Stimulated activated CD4-positive, alpha-beta T cell treated with anti-CD3 and anti-CD28 coated beads, Interleukin-4, amount 100 ng/mL, for 1 hour (primary cell): Measurements from ENCODE around the gene EDEM3.

Experiments used
- DNase-seq: peaks from one replicate; pipeline ENCODE4 v3.0.0-alpha.2; 2020

The EDEM3 gene

DNA sequence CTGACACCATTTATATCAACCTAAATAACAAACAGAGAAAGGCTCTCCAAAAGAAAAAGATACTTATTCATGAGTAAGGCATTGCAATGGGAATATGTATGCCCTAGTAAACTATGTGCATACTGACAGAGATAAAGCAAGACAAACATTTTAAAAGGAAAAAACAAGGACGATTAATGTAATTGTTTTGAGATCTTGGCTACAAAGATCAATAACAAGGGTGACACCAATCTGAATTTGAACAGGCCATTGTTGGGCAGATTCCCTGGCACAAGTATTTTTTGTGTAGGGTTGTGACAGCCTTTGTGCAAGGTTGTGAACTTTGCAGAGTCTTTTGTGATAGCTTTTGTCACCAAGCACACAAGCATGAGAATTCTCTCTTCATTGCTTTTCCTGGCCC lies 85.3 kb downstream of the EDEM3 start:
- DNase-seq: no peak

GRCh38 chr1:184665360-184665759 lies 89.3 kb downstream of the EDEM3 start:
- DNase-seq: no peak

DNA sequence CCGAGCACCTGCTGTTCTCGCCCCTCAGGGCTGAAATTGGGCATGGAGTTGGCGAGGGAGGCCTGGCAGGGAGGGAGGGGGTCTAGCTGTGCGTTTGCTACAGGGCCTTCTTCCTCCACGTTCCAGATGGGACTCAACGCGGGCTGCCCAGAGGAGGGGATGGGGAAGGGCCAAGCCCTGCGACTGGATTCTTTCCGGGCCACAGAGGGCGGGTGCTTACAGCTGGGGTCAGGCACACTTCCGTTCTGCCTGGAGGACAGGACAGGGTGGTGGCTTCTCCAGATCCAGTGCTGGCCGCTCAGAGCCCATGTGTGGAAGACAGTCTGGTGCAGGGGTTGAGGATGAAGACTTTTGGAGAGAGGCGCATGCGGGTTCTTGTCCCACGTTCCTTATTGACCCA lies 90.0 kb downstream of the EDEM3 start:
- DNase-seq: no peak

DNA sequence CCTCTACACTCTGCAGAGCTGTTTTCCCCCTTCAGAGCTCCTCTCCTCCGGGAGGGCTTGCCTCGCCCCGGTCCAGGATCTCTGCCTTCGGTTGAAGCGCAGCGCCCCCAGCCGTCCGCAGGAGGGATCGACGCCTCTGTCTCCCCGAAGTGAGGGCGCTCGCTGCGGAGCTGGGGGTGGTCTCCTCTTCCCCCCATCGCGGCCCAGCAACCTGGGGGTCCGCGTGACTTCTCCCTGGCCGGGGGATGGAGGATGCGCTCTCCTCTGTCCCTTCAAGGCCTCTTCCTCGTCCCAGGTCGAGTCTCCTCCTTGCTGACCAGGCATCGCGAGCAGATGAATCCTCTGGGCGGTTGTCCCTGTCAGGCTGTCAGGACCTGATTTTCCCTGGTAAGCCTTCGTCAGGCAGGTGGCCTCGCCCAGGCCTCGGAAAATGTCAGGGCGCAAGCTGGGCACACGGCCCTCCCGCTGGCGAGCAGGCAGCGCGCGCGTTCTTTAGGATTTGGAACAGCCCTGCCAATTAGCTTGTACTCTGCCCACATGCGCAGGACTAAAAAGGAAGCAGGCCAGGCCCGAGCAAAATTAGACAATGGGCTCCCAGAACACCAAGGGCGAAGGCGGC lies 90.5 kb downstream of the EDEM3 start:
- DNase-seq: peak; percentile 6

DNA sequence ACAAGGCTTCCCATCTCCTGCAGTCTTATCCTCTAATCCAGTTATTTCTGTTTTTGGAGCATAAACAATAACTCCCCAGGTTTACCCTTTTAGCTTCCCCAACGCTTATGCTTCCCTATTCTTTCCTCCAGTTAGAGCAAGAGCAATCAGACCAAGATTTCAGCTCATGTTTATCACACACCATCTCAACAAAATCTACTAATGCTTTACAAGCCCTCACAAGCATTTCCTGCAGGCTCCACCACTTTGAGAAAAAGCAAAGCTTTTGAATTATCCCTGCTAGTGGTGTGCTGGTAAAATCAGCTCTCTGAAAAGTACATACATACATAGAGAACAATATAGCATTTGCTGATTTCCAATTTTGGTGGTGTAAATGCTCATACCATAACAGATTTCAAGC lies 92.9 kb downstream of the EDEM3 start:
- no peak for DNase-seq

GRCh38 chr1:184660462-184661191 lies 94.0 kb downstream of the EDEM3 start:
- DNase-seq: no peak

DNA sequence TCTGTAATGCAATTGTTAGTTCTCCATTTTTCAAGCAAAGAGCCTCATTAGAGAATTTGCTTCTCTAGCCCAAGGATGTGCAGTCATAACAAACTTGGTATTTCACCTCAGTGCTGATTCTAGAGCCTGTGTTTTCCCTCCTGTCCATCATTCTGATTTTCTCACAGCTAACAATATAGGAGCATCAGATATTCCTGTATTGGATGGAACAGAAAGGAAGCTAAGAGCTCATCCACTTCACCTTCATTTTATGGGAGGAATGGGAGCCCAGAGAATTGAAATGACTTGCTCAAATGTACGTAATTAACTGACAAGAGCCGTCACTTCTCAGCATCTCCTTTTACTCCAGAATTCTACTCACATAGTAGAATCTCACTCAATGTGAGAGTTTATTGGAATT lies 96.6 kb downstream of the EDEM3 start:
- DNase-seq: no peak

DNA sequence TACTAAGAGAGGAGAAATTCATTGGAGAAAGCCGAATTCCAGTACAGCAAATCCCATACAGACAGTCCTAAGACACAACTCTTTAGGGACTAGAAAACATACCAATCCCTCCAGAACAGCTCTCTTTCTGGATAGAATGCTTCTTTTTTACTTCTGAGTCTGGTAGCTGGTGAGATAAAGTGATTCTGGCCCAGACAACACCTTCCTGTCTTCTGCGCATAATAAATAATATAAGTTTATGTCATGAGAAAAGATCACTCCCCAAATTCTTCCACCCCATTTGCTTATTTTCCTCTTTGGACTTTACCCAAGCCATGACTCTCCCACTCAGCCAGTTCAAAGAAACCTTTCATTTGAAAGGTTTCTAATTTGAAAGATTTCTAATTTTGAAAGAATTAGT lies 98.4 kb downstream of the EDEM3 start:
- DNase-seq: no peak

DNA sequence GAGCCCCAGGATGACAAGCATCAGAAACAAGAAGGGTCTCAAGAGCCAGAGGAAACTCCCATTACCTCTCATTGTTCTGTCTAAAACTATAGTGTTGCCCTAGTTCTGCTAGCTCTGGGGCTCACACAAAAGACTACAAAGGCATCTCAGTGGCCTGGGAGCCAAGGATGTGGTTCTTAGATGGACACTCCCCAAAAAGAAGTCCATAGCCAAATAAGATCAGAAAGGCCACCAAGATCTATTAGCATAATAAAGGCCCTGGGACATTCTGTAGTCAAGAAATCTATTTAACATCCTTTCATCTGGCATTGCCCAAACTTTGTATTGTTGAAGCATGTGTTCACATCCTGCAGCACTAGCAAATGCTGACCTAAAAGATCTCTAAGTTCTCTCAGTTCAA lies 99.5 kb downstream of the EDEM3 start:
- no peak for DNase-seq

- no peak for DNase-seq
Measured at GRCh38 chr1:184650177-184650866, 104.3 kb downstream of the EDEM3 start.

DNA sequence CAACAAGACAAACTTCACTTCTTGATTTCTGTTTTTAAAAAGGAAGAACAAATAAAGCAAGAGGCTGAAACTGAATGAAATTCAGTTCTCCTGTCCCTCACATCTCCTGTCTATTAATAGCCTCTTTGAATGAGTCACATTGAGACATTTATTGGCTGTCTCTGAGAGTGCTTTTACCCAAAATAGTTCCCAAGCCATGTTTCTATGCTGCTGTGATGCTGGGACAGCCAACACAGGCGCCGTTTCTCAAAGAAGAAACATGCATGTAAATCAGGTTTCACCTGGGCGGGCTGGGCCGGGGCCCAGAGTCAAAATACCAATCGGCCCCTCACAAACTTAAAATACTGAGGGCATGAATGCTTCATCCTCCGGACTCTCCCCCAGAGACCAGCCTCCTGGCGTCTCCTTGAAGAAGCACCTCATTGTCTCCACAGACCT lies 105.2 kb downstream of the EDEM3 start:
- no peak for DNase-seq

GRCh38 chr1:184648856-184649201 lies 105.8 kb downstream of the EDEM3 start:
- DNase-seq: no peak

DNA sequence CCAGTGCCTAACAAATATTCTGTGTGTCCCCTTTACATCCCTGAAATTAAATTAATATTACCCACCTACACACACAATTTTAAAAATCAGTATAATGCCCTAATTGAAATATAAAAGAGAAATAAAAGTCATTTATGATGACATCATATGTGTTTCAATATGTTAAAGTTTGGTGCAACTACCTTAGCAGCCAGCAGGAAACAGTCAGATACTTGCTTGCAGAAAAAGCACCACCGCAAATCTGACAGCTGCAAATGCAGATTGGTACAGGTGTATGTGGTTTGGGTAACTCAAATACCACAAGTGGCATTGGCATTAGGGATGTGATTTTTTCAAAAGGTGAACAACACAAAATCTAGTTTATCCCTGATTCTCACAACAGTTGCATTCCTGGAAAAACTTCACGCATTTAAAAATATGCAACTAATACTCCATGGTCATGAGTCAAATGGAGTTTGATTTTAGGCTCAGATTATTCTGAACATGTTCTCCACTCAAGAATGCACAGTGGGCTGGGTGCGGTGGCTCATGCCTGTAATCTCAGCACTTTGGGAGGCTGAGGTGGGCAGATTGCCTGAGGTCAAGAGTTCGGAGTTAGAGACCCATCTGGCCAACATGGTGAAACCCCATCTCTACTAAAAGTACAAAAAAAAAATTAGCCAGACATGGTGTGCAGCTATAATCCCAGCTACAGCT lies 106.3 kb downstream of the EDEM3 start:
- DNase-seq: no peak

DNA sequence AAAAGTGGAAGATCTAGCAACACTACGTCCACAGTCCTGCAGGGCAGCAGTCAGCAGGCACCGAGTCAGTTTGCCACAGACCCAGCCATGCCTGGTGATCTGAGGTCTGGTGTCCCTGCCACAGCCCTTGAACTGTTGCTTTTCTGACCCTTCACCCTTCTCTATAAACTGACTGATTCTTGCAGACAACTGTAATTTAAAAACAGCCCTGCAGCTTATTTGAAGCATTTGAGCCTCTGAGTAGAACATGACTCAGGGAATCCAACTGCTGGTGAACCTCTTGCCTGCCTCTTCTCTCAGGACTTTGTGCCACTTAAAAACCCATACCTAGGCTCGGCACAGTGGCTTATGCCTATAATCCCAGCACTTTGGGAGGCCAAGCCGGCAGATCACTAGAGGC lies 107.2 kb downstream of the EDEM3 start:
- DNase-seq: no peak

- no peak for DNase-seq
Measured at GRCh38 chr1:184646824-184647223, 107.8 kb downstream of the EDEM3 start.

- DNase-seq: no peak
Measured at GRCh38 chr1:184646178-184646701, 108.4 kb downstream of the EDEM3 start.

- DNase-seq: no peak
Measured at GRCh38 chr1:184644771-184645170, 109.9 kb downstream of the EDEM3 start.

- DNase-seq: no peak
Measured at GRCh38 chr1:184643661-184644060, 111.0 kb downstream of the EDEM3 start.

- no peak for DNase-seq
Measured at GRCh38 chr1:184641894-184642293, 112.8 kb downstream of the EDEM3 start.

DNA sequence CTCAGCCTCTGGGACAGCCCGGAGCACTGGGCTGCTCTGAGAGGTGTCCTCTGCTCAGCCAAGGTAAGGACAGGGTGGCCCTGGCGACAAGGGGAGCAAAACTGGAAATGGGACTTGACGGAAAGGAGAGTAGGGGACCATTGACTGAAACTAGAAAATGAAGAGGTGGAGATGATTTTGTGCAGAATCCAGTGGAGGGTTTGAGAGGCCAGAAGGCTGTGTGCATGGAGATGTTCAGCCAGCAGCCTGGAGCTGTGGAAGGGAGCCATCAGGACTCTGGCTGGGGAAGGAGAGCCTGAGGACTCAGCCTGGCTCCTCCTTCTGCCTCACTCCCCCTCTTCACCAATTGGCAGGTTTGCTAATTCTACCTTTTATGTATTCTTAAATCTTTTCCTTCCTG lies 114.2 kb downstream of the EDEM3 start:
- DNase-seq: no peak
